ENCODE results near the gene ELP6. TPM values are rescaled to one million over a fixed set of nuclear protein-coding genes. Genes with fewer than 3 reads are reported as not detected.

ELP6 gene
- total RNA-seq (2022; extraction: Qiagen RNA extraction) = 25.0 to 30.6 TPM (median 28.0 TPM) in 5 replicates

GRCh38 chr3:47513125-47513929 is at the start of gene ELP6:
Gene ELP6 (minus strand): TSS chr3:47513712. CDS start chr3:47513590, 122 bp downstream.

GRCh38 chr3:47475570-47476329 is 37.8 kb downstream of the ELP6 start, which contains the start of gene SCAP:
Gene SCAP (minus strand): TSS chr3:47475941. CDS start chr3:47442993, 32,948 bp downstream.

Other genes with a start within 250 kb of the ELP6 start
- 15.5 to 21.6 TPM (median 19.5 TPM) in 5 replicates for gene KIF9, start 230.9 kb downstream of the ELP6 start, total RNA-seq (2022; extraction: Qiagen RNA extraction)
- 18.0 to 19.5 TPM (median 18.9 TPM) in 5 replicates for gene KLHL18, start 230.8 kb downstream of the ELP6 start, total RNA-seq (2022; extraction: Qiagen RNA extraction)
- 18.0 to 23.0 TPM (median 21.6 TPM) in 5 replicates for gene PTPN23, start 132.7 kb downstream of the ELP6 start, total RNA-seq (2022; extraction: Qiagen RNA extraction)
- 22.0 to 30.1 TPM (median 27.4 TPM) in 5 replicates for gene SCAP, start 37.8 kb downstream of the ELP6 start, total RNA-seq (2022; extraction: Qiagen RNA extraction)
- 0.80 to 1.1 TPM (median 0.95 TPM) in 5 replicates for gene CSPG5, start 65.2 kb upstream of the ELP6 start, total RNA-seq (2022; extraction: Qiagen RNA extraction)

Data from A549 treated with AZD2906 at 1 μM for 4 hours (cell line).